Adrenal gland (tissue), 12 donors: Measurements from ENCODE around the gene FSIP1. TPM values are rescaled to one million over a fixed set of nuclear protein-coding genes. Genes with fewer than 3 reads are reported as not detected.

Source experiments
- DNase-seq, 7 donors: peaks; one replicate each; pipeline ENCODE4 v3.0.0-alpha.2; 2019 to 2020
- H3K27ac ChIP-seq, 5 donors: fragments of 200-600 bp; sonication (generic) in 4 of 5; 1 replicate in 3 of 5; 2 replicates in 2 of 5; pipeline versions ENCODE4 v1.5.1 to v1.8.0; 2016 to 2020; ENCODE audit warnings: mild to moderate bottlenecking in 1 of 5
- H3K27me3 ChIP-seq: fragments of 200-600 bp; 2 replicates; pipeline ENCODE4 v1.8.0; 2021
- H3K36me3 ChIP-seq, 2 donors: fragments of 200-600 bp; replicated peaks in 1 of 2; 1 replicate in 1 of 2; 2 replicates in 1 of 2; pipeline versions ENCODE4 v1.5.1 to v1.8.0; 2018 to 2022
- H3K4me1 ChIP-seq, 2 donors: fragments of 200-600 bp; replicated peaks in 1 of 2; 1 replicate in 1 of 2; 2 replicates in 1 of 2; pipeline versions ENCODE4 v1.5.1 to v1.8.0; 2018 to 2021
- H3K4me3 ChIP-seq, 4 donors: fragments of 200-600 bp; sonication (generic) in 3 of 4; one replicate each; pipeline ENCODE4 v1.5.1; 2016 to 2018
- H3K9me3 ChIP-seq, 3 donors: fragments of 200-600 bp; sonication (generic) in 1 of 3; replicated peaks in 1 of 3; 1 replicate in 2 of 3; 2 replicates in 1 of 3; pipeline versions ENCODE4 v1.5.1 to v1.8.0; 2016 to 2021
- POLR2A ChIP-seq, 2 donors: fragments of 450-650 bp; IDR thresholded peaks; one replicate each; pipeline ENCODE4 v1.6.1; 2017; ENCODE audit warnings: antibody characterized with exemption in 2 of 2, mild to moderate bottlenecking in 2 of 2, moderate library complexity in 1 of 2
- WGBS, 4 donors: extraction: QIAGEN DNeasy Blood & Tissue Kit in 2 of 4; methylation state at CpG; one replicate each; pipeline versions ENCODE4 v1.1.5 to v1.1.7; 2013 to 2017; 5-methylcytosine and 5-hydroxymethylcytosine counted together
- intact Hi-C, 2 donors: fragments of 100-400 bp; cut with DNase I; formaldehyde crosslinking; loops; one replicate each; pipeline versions ENCODE4 v1.14.1 to v1.15.0; 2022 to 2023
- polyA plus RNA-seq, 3 donors: library from polyadenylated mRNA; stranded (reverse); fragments of 200-250 nt in 2 of 3; fragments of 350-450 nt in 1 of 3; fragmentation: Illumina TruSeq in 1 of 3; extraction: RNeasy Lipid Tissue Mini Kit (QIAGEN cat#74804) in 1 of 3; gene quantifications; one replicate each; pipeline ENCODE4 v1.2.3, GENCODE V29; 2013 to 2014
- total RNA-seq, 9 donors: library from RNA; depleted of rRNA in 4 of 9; stranded (reverse); fragments of >200 nt in 4 of 9; fragments of 120-200 nt in 1 of 9; fragmentation: NEBNext Ultra II Directional in 1 of 9; extraction: Animal tissue kit (Norgen Biotek cat#: 25700) in 1 of 9; gene quantifications; one replicate each; pipeline versions ENCODE4 v1.1.0 to v1.2.4, GENCODE V29; 2013 to 2023
- TF ChIP-seq, protein P1 (sequence below), 6 experiments: fragments of 450-650 bp in 4 of 6; fragments of 200-600 bp in 2 of 6; sonication (generic) in 1 of 6; IDR thresholded peaks; 1 replicate in 5 of 6; 2 replicates in 1 of 6; pipeline versions ENCODE4 v1.5.1 to v1.8.0; 2016 to 2021; ENCODE audit warnings: antibody characterized with exemption in 6 of 6, mild to moderate bottlenecking in 2 of 6, moderate library complexity in 1 of 6
- donor health status: healthy with polysubstance abuse.
- donor health status: Bipolar disorder and iron deficiency.
- donor health status: DM: yes; HTN: yes; CAD: no.
- donor health status: DM: no; HTN: no; CAD: no.
- donor health status: DM: no; HTN: no; CAD: no.
- donor health status: DM: yes; HTN: yes; CAD: no.

The FSIP1 gene
- total and polyA plus RNA-seq, 12 donors: 0.11 to 0.60 (median 0.25) TPM; not detected in 2

DNA sequence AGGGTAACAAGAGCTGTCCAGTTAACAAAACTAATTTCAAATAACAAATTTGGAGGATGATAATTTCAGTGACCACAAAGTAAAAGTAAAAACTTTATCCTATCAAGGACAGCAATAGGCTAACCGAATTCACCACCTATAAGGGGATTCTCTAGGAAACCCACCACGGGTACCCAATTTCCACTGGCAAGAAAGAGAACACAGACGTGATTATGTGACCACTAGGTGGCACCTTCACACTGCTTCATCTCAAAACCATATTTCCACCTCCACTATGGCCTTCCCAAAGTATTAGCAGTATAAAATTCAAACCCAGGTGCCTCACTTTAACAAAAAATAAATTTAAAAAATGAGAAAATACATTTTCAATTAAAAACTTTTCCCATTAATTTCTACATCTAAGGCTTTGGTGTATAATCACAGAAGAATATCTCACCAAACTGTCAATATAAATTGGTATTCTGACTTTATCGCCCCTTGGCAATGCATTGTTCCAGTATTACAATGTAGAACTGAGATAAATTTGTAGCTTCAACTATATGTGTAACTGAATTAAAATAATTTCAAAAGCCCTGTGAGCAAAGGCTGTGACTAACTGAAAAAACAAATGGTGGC, 96.5 kb downstream of the FSIP1 start:
- peak; percentile 20 to 58 (median 33) for DNase-seq

DNA sequence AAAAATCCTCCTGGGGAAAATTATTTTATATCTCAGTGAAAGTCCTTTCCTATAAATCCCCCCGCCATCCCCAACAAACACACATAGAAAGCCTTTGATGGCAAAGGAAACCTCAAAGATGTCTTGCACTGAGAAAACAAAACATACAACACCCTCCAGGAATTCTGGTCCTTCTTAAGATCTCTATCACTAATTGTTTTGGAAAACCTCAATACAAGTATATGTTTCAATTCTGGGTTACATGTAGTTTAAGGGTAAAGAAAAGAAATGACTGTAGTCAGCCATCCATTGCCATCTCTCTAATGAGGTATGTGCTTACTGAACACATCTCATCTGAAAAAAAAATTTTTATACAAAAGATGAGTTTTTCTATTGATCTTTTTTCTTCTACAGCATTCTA, 97.3 kb downstream of the FSIP1 start:
- 83 to 89% (median 86%) methylated on average over 1 of the region's 1 CpG for WGBS, 4 donors
- Histone ChIP-seq H3K36me3 (no peaks in the 10 kb centered on the region), H3K9me3 (no peaks in the 10 kb centered on the region), H3K4me3 (no peak overlapping the region), H3K27me3 (no peaks in the 10 kb centered on the region), H3K27ac (no peak overlapping the region), H3K4me1 (no peaks in the 10 kb centered on the region)
- intact Hi-C loops: loop anchor here in 1 of 2 donors (5.0 kb wide), 1 partner anchor 72 kb away; no protein-coding TSS in a partner anchor
- TF ChIP-seq, protein P1, sequence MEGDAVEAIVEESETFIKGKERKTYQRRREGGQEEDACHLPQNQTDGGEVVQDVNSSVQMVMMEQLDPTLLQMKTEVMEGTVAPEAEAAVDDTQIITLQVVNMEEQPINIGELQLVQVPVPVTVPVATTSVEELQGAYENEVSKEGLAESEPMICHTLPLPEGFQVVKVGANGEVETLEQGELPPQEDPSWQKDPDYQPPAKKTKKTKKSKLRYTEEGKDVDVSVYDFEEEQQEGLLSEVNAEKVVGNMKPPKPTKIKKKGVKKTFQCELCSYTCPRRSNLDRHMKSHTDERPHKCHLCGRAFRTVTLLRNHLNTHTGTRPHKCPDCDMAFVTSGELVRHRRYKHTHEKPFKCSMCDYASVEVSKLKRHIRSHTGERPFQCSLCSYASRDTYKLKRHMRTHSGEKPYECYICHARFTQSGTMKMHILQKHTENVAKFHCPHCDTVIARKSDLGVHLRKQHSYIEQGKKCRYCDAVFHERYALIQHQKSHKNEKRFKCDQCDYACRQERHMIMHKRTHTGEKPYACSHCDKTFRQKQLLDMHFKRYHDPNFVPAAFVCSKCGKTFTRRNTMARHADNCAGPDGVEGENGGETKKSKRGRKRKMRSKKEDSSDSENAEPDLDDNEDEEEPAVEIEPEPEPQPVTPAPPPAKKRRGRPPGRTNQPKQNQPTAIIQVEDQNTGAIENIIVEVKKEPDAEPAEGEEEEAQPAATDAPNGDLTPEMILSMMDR (IDR thresholded peaks at IDR 0.05): no peak
- no peak for TF ChIP-seq POLR2A (IDR thresholded peaks at IDR 0.05)
- no peak for DNase-seq

More for the DNA sequence above, 96.5 kb downstream of the FSIP1 start:
- H3K9me3 ChIP-seq: no peaks in the 10 kb centered on the region
- TF ChIP-seq, protein P1 (IDR thresholded peaks at IDR 0.05): peak; percentile 58 to 93 (median 64)
- TF ChIP-seq POLR2A (IDR thresholded peaks at IDR 0.05): no peak
- WGBS, 4 donors: 25 to 27% (median 26%) methylated on average over 4 of the region's 4 CpGs
- no peak overlapping the region for H3K27ac ChIP-seq
- no peaks in the 10 kb centered on the region for H3K4me1 ChIP-seq
- no peaks in the 10 kb centered on the region for H3K36me3 ChIP-seq
- intact Hi-C loops: loop anchor here in 1 of 2 donors (5.0 kb wide), 1 partner anchor 71 kb away; no protein-coding TSS in a partner anchor
- no peak overlapping the region for H3K4me3 ChIP-seq
- H3K27me3 ChIP-seq: no peaks in the 10 kb centered on the region

DNA sequence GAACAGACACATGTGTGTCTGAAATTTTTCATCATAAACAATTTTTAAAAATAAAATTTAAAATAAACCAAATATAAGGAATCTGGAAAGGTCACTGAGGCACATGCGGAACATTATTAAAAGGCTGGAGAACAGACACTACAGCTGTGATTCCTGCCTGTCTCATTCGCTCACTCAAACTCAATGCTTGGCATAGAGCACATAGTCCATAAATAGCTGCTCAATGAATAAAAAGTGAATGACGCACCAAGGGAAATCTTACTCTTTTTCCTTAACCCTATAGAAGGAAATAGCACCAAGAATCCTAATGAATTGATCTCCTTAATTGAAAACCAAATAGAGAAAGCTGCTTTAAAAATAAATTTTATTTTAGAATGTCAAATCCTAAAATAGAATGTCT, 98.4 kb downstream of the FSIP1 start:
- Histone ChIP-seq H3K36me3 (no peaks in the 10 kb centered on the region), H3K27ac (no peak overlapping the region), H3K27me3 (no peaks in the 10 kb centered on the region), H3K9me3 (no peaks in the 10 kb centered on the region), H3K4me1 (no peaks in the 10 kb centered on the region), H3K4me3 (no peak overlapping the region)
- no peak for TF ChIP-seq POLR2A (IDR thresholded peaks at IDR 0.05)
- TF ChIP-seq, protein P1 (IDR thresholded peaks at IDR 0.05): no peak
- intact Hi-C loops: no loop called here
- no peak for DNase-seq
- 47 to 79% (median 50%) methylated on average over 2 to 3 of the region's 3 CpGs for WGBS, 4 donors

DNA sequence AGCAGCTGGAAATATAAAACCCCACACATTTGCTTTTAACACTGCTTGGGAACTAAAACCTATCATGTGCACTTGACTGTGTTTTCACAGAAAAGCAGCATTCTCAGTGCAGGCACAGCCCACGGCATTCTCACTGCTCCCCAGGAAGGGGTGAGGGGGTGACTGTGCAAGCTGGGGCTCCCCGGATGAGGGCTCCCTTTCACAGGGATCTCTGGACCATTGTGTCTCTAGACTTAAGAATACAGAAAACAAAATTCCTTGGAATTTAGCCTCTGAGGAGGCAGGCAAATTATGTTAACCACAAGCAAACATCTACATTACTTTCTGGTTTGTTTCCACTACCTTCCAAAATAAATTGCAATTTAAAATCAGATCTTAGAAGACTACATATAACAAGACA, 100.3 kb downstream of the FSIP1 start:
- no peak overlapping the region for H3K4me3 ChIP-seq
- H3K9me3 ChIP-seq: no peaks in the 10 kb centered on the region
- H3K27me3 ChIP-seq: no peaks in the 10 kb centered on the region
- DNase-seq: no peak
- H3K36me3 ChIP-seq: no peaks in the 10 kb centered on the region
- WGBS, 4 donors: 81 to 88% (median 86%) methylated on average over 2 of the region's 2 CpGs
- H3K27ac ChIP-seq: no peak overlapping the region
- intact Hi-C loops: no loop called here
- no peaks in the 10 kb centered on the region for H3K4me1 ChIP-seq
- TF ChIP-seq, protein P1 (IDR thresholded peaks at IDR 0.05): no peak
- TF ChIP-seq POLR2A (IDR thresholded peaks at IDR 0.05): no peak
